Right atrium auricular region (tissue), 2 donors: ENCODE measurements around the gene RALA. TPM values are rescaled to one million over a fixed set of nuclear protein-coding genes. Genes with fewer than 3 reads are reported as not detected.
"Not testable (repeated sequence)": the region's sequence is repeated elsewhere in the genome, so short reads cannot be mapped to it uniquely, and the experiment has no call there.

Experiments
- DNase-seq: peaks from one replicate; pipeline ENCODE4 v3.0.0-alpha.2; 2019; ENCODE audit warnings: low spot score
- H3K27ac ChIP-seq, 2 donors: fragments of 200-600 bp; sonication (generic); 1 replicate in 1 of 2; 2 replicates in 1 of 2; pipeline ENCODE4 v1.5.1; 2016 to 2019
- H3K27me3 ChIP-seq, 2 donors: fragments of 200-600 bp; sonication (generic); one replicate each; pipeline versions ENCODE4 v1.5.1 to v1.6.0; 2017 to 2019
- H3K36me3 ChIP-seq: fragments of 200-600 bp; sonication (generic); one replicate; pipeline ENCODE4 v1.5.1; 2016
- H3K4me1 ChIP-seq, 2 donors: fragments of 200-600 bp; sonication (generic); one replicate each; pipeline versions ENCODE4 v1.5.1 to v1.6.0; 2017 to 2019
- H3K4me3 ChIP-seq, 2 donors: fragments of 200-600 bp; sonication (generic); 1 replicate in 1 of 2; 2 replicates in 1 of 2; pipeline ENCODE4 v1.5.1; 2017 to 2019; ENCODE audit warnings: mild to moderate bottlenecking in 1 of 2, moderate library complexity in 1 of 2
- H3K9me3 ChIP-seq, 2 donors: fragments of 200-600 bp; sonication (generic); one replicate each; pipeline ENCODE4 v1.5.1; 2019
- CTCF ChIP-seq, 2 donors: fragments of 200-600 bp; sonication (generic); IDR thresholded peaks; one replicate each; pipeline ENCODE4 v1.5.1; 2019; ENCODE audit warnings: antibody characterized with exemption in 2 of 2
- total RNA-seq, 2 donors: library from RNA; depleted of rRNA; stranded (reverse); fragments of >200 nt; gene quantifications; one replicate each; pipeline ENCODE4 v1.1.0, GENCODE V29; 2016

The RALA gene
- total RNA-seq, 2 donors from 2014 or later = 13.2 to 14.0 TPM

GRCh38 chr7:39749177-39749576, 125.8 kb downstream of the RALA start:
- Histone ChIP-seq H3K9me3 (no peaks in the 10 kb centered on the region), H3K36me3 (no peaks in the 10 kb centered on the region), H3K27me3 (no peaks in the 10 kb centered on the region), H3K4me3 (no peak overlapping the region), H3K27ac (no peak overlapping the region), H3K4me1 (peaks cover 0 to 6% of the 10 kb centered on the region in 2 donors)
- no peak for DNase-seq
- TF ChIP-seq CTCF (IDR thresholded peaks at IDR 0.05) = no peak

GRCh38 chr7:39749717-39750116, 126.3 kb downstream of the RALA start:
- no peak overlapping the region for H3K4me3 ChIP-seq
- TF ChIP-seq CTCF (IDR thresholded peaks at IDR 0.05) = no peak

GRCh38 chr7:39750253-39751077, 127.1 kb downstream of the RALA start:
- Histone ChIP-seq H3K27ac (no peak overlapping the region), H3K4me1 (peaks cover 0 to 14% of the 10 kb centered on the region in 2 donors), H3K27me3 (no peaks in the 10 kb centered on the region), H3K36me3 (no peaks in the 10 kb centered on the region), H3K9me3 (no peaks in the 10 kb centered on the region), H3K4me3 (no peak overlapping the region)
- no peak for TF ChIP-seq CTCF (IDR thresholded peaks at IDR 0.05)
- no peak for DNase-seq

More at GRCh38 chr7:39749717-39750116, 126.3 kb downstream of the RALA start:
- Histone ChIP-seq H3K36me3 (no peaks in the 10 kb centered on the region), H3K27me3 (no peaks in the 10 kb centered on the region), H3K4me1 (peaks cover 0 to 12% of the 10 kb centered on the region in 2 donors), H3K27ac (no peak overlapping the region), H3K9me3 (no peaks in the 10 kb centered on the region)
- DNase-seq = no peak

GRCh38 chr7:39753237-39753636, 129.9 kb downstream of the RALA start:
- peaks cover 0 to 24% of the 10 kb centered on the region in 2 donors for H3K4me1 ChIP-seq
- H3K9me3 ChIP-seq, DNase-seq, H3K36me3 ChIP-seq, H3K27ac ChIP-seq, H3K4me3 ChIP-seq, H3K27me3 ChIP-seq: not testable (repeated sequence)

- no peaks in the 10 kb centered on the region for H3K36me3 ChIP-seq
- no peaks in the 10 kb centered on the region for H3K9me3 ChIP-seq
- peak overlapping the region in 1 of 2 donors; percentile 8 for H3K4me3 ChIP-seq
- no peak for DNase-seq
- no peaks in the 10 kb centered on the region for H3K27me3 ChIP-seq
- H3K4me1 ChIP-seq = peaks cover 0 to 28% of the 10 kb centered on the region in 2 donors
- no peak for TF ChIP-seq CTCF (IDR thresholded peaks at IDR 0.05)
- H3K27ac ChIP-seq = no peak overlapping the region
Measured at GRCh38 chr7:39753823-39754325, 130.5 kb downstream of the RALA start.

- DNase-seq = no peak
- Histone ChIP-seq H3K9me3 (no peaks in the 10 kb centered on the region), H3K27ac (no peak overlapping the region), H3K27me3 (no peaks in the 10 kb centered on the region), H3K4me3 (peak overlapping the region in 1 of 2 donors; percentile 8), H3K4me1 (peaks cover 0 to 28% of the 10 kb centered on the region in 2 donors), H3K36me3 (no peaks in the 10 kb centered on the region)
- no peak for TF ChIP-seq CTCF (IDR thresholded peaks at IDR 0.05)
Measured at GRCh38 chr7:39754326-39755120, 131.2 kb downstream of the RALA start.
